SU-DHL-6 (cell line): ENCODE results near the gene RAB14.

Experiments
- EZH2phosphoT487 ChIP-seq: fragments of 200-600 bp; sonication (generic), shearing (Covaris generic); conservative IDR thresholded peaks from 2 replicates; pipeline ENCODE4 v1.6.1; 2018; ENCODE audit warnings: mild to moderate bottlenecking, antibody characterized with exemption, low read length, moderate library complexity, mixed read lengths
- TF ChIP-seq, protein P1 (sequence below): fragments of 200-600 bp; sonication (generic); IDR thresholded peaks from one replicate; pipeline ENCODE4 v1.5.1; 2017; ENCODE audit warnings: antibody characterized with exemption, mild to moderate bottlenecking, low read length, moderate library complexity; ENCODE audit not compliant: insufficient read depth, poor library complexity, severe bottlenecking

- TF ChIP-seq, protein P1, sequence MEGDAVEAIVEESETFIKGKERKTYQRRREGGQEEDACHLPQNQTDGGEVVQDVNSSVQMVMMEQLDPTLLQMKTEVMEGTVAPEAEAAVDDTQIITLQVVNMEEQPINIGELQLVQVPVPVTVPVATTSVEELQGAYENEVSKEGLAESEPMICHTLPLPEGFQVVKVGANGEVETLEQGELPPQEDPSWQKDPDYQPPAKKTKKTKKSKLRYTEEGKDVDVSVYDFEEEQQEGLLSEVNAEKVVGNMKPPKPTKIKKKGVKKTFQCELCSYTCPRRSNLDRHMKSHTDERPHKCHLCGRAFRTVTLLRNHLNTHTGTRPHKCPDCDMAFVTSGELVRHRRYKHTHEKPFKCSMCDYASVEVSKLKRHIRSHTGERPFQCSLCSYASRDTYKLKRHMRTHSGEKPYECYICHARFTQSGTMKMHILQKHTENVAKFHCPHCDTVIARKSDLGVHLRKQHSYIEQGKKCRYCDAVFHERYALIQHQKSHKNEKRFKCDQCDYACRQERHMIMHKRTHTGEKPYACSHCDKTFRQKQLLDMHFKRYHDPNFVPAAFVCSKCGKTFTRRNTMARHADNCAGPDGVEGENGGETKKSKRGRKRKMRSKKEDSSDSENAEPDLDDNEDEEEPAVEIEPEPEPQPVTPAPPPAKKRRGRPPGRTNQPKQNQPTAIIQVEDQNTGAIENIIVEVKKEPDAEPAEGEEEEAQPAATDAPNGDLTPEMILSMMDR: no peak
- no peak for TF ChIP-seq EZH2phosphoT487
These were observed 478 bp downstream of the RAB14 start for GRCh38 chr9:121201045-121201737.
